ENCODE data around the gene GJB4. TPM values are rescaled to one million over a fixed set of nuclear protein-coding genes. Genes with fewer than 3 reads are reported as not detected.

Gene GJB4
- polyA plus RNA-seq, 2 of the 4 experiments (the other 2 are of a cell fraction) = not detected

DNA sequence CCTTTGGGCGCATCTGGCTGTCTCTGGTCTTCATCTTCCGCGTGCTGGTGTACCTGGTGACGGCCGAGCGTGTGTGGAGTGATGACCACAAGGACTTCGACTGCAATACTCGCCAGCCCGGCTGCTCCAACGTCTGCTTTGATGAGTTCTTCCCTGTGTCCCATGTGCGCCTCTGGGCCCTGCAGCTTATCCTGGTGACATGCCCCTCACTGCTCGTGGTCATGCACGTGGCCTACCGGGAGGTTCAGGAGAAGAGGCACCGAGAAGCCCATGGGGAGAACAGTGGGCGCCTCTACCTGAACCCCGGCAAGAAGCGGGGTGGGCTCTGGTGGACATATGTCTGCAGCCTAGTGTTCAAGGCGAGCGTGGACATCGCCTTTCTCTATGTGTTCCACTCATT is 2.2 kb upstream of the GJB4 start:
- H3K4me3 ChIP-seq = no peak overlapping the region
- H3K27ac ChIP-seq = no peak overlapping the region
- DNase-seq (ENCODE audit: low read depth in 1 of 2, low spot score in 1 of 2) (no peak), FAIRE-seq (no peak), ATAC-seq (no peak)
- no peak overlapping the region for H3K4me2 ChIP-seq
- 86% methylated on average over 17 of the region's 21 CpGs for WGBS (ENCODE audit: missing lambda C conversion rate)
- ChIA-PET CTCF (interaction anchor here (2.6 kb wide), 1 partner anchor 14 kb away, joined by 14 read pairs; no protein-coding TSS in a partner anchor), POLR2A (no interaction called here)
- TF ChIP-seq ZFP36 (IDR thresholded peaks at IDR 0.05; ENCODE audit: borderline replicate concordance, partially characterized antibody) (no peak), RNF2 (IDR thresholded peaks at IDR 0.05; ENCODE audit: borderline replicate concordance, low read depth) (no peak), EHF (CRISPR knock-in tag; IDR thresholded peaks at IDR 0.05) (no peak), RFX5 (IDR thresholded peaks at IDR 0.05) (no peak), KDM1A (IDR thresholded peaks at IDR 0.05; ENCODE audit: low read depth) (no peak), ZNF302 (CRISPR knock-in tag; IDR thresholded peaks at IDR 0.05) (no peak), POLR2AphosphoS2 (conservative IDR thresholded peaks at IDR 0.05; ENCODE audit: low read length) (no peak), CBX2 (IDR thresholded peaks at IDR 0.05; ENCODE audit: borderline replicate concordance, low read depth) (no peak), SMC3 (IDR thresholded peaks at IDR 0.05) (no peak), ESRRA (IDR thresholded peaks at IDR 0.05; ENCODE audit: borderline replicate concordance, low read length) (no peak), CHD2 (IDR thresholded peaks at IDR 0.05; ENCODE audit: low read length, partially characterized antibody) (no peak), RCOR1 (IDR thresholded peaks at IDR 0.05; ENCODE audit: low read depth, low read length) (no peak), POLR2A (IDR thresholded peaks at IDR 0.05; ENCODE audit: low read length) (no peak), JUN (IDR thresholded peaks at IDR 0.05) (no peak)
- TF ChIP-seq, protein P1, sequence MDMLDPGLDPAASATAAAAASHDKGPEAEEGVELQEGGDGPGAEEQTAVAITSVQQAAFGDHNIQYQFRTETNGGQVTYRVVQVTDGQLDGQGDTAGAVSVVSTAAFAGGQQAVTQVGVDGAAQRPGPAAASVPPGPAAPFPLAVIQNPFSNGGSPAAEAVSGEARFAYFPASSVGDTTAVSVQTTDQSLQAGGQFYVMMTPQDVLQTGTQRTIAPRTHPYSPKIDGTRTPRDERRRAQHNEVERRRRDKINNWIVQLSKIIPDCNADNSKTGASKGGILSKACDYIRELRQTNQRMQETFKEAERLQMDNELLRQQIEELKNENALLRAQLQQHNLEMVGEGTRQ (IDR thresholded peaks at IDR 0.05) = no peak
- peaks cover 8% of the 10 kb centered on the region; the same call in 2 of the 3 replicates for H3K4me1 ChIP-seq
- H3K9me3 ChIP-seq = no peaks in the 10 kb centered on the region

DNA sequence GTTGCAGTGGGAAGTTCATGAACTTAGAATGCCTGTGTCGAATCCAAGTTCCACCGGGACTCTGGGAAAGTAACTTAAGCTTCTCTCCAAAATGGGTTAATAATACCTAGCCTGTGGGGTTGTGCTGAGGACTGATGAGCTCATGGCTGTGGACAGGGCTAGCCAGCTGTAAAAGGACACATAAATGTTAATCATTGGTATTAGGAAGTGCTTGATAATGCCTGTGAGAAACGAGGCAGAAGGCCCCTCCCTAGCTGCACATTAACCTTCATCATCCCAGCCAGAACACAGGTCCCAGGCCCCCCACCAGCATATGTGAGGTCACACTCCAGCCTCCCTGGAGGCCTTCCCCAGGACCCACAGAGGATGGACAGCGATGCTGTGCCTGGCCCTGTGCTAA is 789 bp upstream of the GJB4 start:
- TF ChIP-seq EHMT2 (IDR thresholded peaks at IDR 0.05; ENCODE audit: low read depth) (no peak), MAFK (IDR thresholded peaks at IDR 0.05; ENCODE audit: partially characterized antibody) (no peak), HOXA7 (CRISPR knock-in tag; IDR thresholded peaks at IDR 0.05) (no peak), CBX8 (IDR thresholded peaks at IDR 0.05) (no peak), ZSCAN20 (CRISPR knock-in tag; IDR thresholded peaks at IDR 0.05) (no peak), POLR2AphosphoS2 (conservative IDR thresholded peaks at IDR 0.05; ENCODE audit: low read length) (no peak), HOXB5 (CRISPR knock-in tag; IDR thresholded peaks at IDR 0.05) (no peak), RNF2 (IDR thresholded peaks at IDR 0.05; ENCODE audit: borderline replicate concordance, low read depth) (no peak)
- TF ChIP-seq, protein P2, sequence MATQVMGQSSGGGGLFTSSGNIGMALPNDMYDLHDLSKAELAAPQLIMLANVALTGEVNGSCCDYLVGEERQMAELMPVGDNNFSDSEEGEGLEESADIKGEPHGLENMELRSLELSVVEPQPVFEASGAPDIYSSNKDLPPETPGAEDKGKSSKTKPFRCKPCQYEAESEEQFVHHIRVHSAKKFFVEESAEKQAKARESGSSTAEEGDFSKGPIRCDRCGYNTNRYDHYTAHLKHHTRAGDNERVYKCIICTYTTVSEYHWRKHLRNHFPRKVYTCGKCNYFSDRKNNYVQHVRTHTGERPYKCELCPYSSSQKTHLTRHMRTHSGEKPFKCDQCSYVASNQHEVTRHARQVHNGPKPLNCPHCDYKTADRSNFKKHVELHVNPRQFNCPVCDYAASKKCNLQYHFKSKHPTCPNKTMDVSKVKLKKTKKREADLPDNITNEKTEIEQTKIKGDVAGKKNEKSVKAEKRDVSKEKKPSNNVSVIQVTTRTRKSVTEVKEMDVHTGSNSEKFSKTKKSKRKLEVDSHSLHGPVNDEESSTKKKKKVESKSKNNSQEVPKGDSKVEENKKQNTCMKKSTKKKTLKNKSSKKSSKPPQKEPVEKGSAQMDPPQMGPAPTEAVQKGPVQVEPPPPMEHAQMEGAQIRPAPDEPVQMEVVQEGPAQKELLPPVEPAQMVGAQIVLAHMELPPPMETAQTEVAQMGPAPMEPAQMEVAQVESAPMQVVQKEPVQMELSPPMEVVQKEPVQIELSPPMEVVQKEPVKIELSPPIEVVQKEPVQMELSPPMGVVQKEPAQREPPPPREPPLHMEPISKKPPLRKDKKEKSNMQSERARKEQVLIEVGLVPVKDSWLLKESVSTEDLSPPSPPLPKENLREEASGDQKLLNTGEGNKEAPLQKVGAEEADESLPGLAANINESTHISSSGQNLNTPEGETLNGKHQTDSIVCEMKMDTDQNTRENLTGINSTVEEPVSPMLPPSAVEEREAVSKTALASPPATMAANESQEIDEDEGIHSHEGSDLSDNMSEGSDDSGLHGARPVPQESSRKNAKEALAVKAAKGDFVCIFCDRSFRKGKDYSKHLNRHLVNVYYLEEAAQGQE (IDR thresholded peaks at IDR 0.05) = no peak
- TF ChIP-seq, protein P3, sequence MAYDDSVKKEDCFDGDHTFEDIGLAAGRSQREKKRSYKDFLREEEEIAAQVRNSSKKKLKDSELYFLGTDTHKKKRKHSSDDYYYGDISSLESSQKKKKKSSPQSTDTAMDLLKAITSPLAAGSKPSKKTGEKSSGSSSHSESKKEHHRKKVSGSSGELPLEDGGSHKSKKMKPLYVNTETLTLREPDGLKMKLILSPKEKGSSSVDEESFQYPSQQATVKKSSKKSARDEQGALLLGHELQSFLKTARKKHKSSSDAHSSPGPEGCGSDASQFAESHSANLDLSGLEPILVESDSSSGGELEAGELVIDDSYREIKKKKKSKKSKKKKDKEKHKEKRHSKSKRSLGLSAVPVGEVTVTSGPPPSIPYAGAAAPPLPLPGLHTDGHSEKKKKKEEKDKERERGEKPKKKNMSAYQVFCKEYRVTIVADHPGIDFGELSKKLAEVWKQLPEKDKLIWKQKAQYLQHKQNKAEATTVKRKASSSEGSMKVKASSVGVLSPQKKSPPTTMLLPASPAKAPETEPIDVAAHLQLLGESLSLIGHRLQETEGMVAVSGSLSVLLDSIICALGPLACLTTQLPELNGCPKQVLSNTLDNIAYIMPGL (CRISPR knock-in tag; IDR thresholded peaks at IDR 0.05; ENCODE audit: borderline replicate concordance) = no peak
- TF ChIP-seq, protein P4, sequence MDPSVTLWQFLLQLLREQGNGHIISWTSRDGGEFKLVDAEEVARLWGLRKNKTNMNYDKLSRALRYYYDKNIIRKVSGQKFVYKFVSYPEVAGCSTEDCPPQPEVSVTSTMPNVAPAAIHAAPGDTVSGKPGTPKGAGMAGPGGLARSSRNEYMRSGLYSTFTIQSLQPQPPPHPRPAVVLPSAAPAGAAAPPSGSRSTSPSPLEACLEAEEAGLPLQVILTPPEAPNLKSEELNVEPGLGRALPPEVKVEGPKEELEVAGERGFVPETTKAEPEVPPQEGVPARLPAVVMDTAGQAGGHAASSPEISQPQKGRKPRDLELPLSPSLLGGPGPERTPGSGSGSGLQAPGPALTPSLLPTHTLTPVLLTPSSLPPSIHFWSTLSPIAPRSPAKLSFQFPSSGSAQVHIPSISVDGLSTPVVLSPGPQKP (IDR thresholded peaks at IDR 0.05; ENCODE audit: low read depth, low read length) = no peak
- H3K4me3 ChIP-seq = no peak overlapping the region
- no peak overlapping the region for H3K27ac ChIP-seq
- H3K9me3 ChIP-seq = no peaks in the 10 kb centered on the region
- ChIA-PET POLR2A (no interaction called here), CTCF (interaction anchor here (1.2 to 2.6 kb wide), 3 partner anchors 9 to 93 kb away, joined by 3 to 14 read pairs (median 4); no protein-coding TSS in a partner anchor)
- H3K4me1 ChIP-seq = peaks cover 20% of the 10 kb centered on the region
- WGBS (ENCODE audit: missing lambda C conversion rate) = 70% methylated on average over 3 of the region's 4 CpGs
- no peak for ATAC-seq
- H3K4me2 ChIP-seq = no peak overlapping the region
- FAIRE-seq = no peak
- DNase-seq (ENCODE audit: low read depth in 1 of 2, low spot score in 1 of 2) = no peak

Data from A549 (cell line).